Prostate gland (tissue), 2 donors: ENCODE data around the gene MATR3.

Source experiments
- CTCF ChIP-seq, 4 experiments: fragments of 200-600 bp in 2 of 4; fragments of 450-650 bp in 2 of 4; sonication (generic) in 2 of 4; IDR thresholded peaks; 1 replicate in 3 of 4; 2 replicates in 1 of 4; pipeline ENCODE4 v1.5.1; 2016 to 2019; ENCODE audit warnings: antibody characterized with exemption in 4 of 4, mild to moderate bottlenecking in 2 of 4, moderate library complexity in 2 of 4
- POLR2A ChIP-seq: fragments of 450-650 bp; IDR thresholded peaks from one replicate; pipeline ENCODE4 v1.6.1; 2016; ENCODE audit warnings: antibody characterized with exemption, mild to moderate bottlenecking
- POLR2AphosphoS5 ChIP-seq: sonication (generic); formaldehyde crosslinking; IDR thresholded peaks from one replicate; pipeline ENCODE4 v1.6.1; 2017; ENCODE audit warnings: antibody characterized with exemption

- TF ChIP-seq CTCF (IDR thresholded peaks at IDR 0.05), result no peak
- no peak for TF ChIP-seq POLR2A
- TF ChIP-seq POLR2AphosphoS5, result peak; percentile 94
Measured at GRCh38 chr5:139276426-139276825, 17.1 kb upstream of the MATR3 start.
